ENCODE measurements around the gene PPP1R2C.

PPP1R2C gene

DNA sequence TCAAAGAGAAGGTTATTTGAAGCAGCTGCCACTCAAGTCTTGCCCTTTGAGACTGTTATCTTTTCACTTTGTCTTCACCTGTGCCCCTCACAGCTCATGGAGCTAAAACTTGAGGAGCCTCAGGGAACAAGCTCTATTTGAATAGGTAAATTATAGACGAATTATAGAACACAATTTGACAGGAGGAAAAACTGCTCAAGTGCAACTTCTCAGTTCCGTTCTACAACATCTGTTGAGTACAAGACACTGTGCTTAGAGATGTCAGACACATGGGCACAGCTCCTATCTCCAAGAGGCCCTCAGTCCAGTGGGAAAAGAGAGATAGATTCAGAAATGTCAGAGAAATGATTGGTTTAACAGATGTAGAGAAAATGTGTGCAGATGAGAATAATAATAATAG lies 5.1 kb downstream of the PPP1R2C start:
- Histone ChIP-seq H3K4me2 (ENCODE audit: low read depth, low read length, poor library complexity, severe bottlenecking) (no peak overlapping the region), H3K79me2 (ENCODE audit: insufficient read depth, low read length) (no peaks in the 10 kb centered on the region), H3K27me3 (ENCODE audit: low read length) (no peaks in the 10 kb centered on the region), H3K9me3 (ENCODE audit: insufficient read depth, low read length) (no peaks in the 10 kb centered on the region), H3K27ac (ENCODE audit: low read depth, low read length) (no peak overlapping the region), H4K20me1 (ENCODE audit: low read depth, low read length) (no peaks in the 10 kb centered on the region), H2AFZ (ENCODE audit: low read depth, low read length, severe bottlenecking) (no peak overlapping the region), H3K36me3 (ENCODE audit: low read length) (no peaks in the 10 kb centered on the region), H3K9me2 (replicated peaks; ENCODE audit: insufficient read depth, low read length) (no peaks in the 10 kb centered on the region), H3K4me3 (ENCODE audit: insufficient read depth, low read length, poor library complexity, severe bottlenecking) (no peak overlapping the region), H3F3A (ENCODE audit: insufficient read depth) (no peaks in the 10 kb centered on the region), H3K9ac (ENCODE audit: low read length) (no peak overlapping the region)
- TF ChIP-seq, protein P1, sequence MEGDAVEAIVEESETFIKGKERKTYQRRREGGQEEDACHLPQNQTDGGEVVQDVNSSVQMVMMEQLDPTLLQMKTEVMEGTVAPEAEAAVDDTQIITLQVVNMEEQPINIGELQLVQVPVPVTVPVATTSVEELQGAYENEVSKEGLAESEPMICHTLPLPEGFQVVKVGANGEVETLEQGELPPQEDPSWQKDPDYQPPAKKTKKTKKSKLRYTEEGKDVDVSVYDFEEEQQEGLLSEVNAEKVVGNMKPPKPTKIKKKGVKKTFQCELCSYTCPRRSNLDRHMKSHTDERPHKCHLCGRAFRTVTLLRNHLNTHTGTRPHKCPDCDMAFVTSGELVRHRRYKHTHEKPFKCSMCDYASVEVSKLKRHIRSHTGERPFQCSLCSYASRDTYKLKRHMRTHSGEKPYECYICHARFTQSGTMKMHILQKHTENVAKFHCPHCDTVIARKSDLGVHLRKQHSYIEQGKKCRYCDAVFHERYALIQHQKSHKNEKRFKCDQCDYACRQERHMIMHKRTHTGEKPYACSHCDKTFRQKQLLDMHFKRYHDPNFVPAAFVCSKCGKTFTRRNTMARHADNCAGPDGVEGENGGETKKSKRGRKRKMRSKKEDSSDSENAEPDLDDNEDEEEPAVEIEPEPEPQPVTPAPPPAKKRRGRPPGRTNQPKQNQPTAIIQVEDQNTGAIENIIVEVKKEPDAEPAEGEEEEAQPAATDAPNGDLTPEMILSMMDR (IDR thresholded peaks at IDR 0.05; ENCODE audit: insufficient read depth, low read length, poor library complexity, severe bottlenecking): no peak
- TF ChIP-seq EZH2phosphoT487 (conservative IDR thresholded peaks at IDR 0.05; ENCODE audit: low read length): no peak

DNA sequence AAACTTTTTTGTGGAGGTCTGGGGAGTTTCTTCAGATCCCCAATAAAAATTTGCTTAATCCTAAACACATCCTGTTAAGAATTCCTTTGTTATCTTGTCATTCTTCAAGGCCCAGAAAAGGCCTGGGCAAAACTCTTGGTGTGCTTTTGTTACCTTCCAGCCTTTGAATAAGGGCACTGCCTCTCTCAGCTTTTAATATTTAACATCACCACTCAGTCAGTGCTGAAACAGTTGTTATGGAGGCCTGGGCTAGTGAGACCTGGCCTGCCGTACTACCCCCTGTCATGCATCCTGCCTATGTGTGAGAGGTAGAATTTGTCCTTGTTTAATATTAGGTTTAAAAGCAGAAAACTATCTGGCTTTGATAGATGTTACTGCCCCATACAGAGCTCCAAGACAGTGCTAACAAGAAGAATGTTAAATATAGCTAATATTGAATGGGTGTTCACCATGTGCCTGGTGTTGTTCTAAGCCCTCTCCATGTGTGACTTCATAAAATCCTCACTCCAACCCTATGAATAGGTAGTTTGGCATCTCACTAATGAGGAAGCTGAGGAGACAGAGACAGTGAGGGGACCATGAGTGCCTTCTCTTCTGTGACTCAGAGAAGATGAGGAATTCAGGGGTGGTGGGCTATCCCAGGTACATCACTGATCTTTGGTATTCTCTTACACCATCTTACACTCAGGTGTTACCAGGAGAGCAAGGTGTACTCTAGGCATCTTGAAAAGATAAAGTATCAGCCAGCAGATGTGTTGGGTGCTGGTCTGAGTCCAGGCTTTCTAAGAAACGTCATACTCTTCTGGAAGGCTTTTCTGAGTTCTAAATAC lies 6.2 kb downstream of the PPP1R2C start:
- no peaks in the 10 kb centered on the region for H3K36me3 ChIP-seq (ENCODE audit: low read length)
- TF ChIP-seq, protein P1 (IDR thresholded peaks at IDR 0.05; ENCODE audit: insufficient read depth, low read length, poor library complexity, severe bottlenecking): no peak
- no peak for TF ChIP-seq EZH2phosphoT487 (conservative IDR thresholded peaks at IDR 0.05; ENCODE audit: low read length)
- H3K79me2 ChIP-seq (ENCODE audit: insufficient read depth, low read length): no peaks in the 10 kb centered on the region
- no peak overlapping the region for H3K4me3 ChIP-seq (ENCODE audit: insufficient read depth, low read length, poor library complexity, severe bottlenecking)
- no peaks in the 10 kb centered on the region for H3K9me3 ChIP-seq (ENCODE audit: insufficient read depth, low read length)
- no peaks in the 10 kb centered on the region for H3K9me2 ChIP-seq (replicated peaks; ENCODE audit: insufficient read depth, low read length)
- no peak overlapping the region for H2AFZ ChIP-seq (ENCODE audit: low read depth, low read length, severe bottlenecking)
- no peaks in the 10 kb centered on the region for H3F3A ChIP-seq (ENCODE audit: insufficient read depth)
- no peaks in the 10 kb centered on the region for H4K20me1 ChIP-seq (ENCODE audit: low read depth, low read length)
- H3K4me2 ChIP-seq (ENCODE audit: low read depth, low read length, poor library complexity, severe bottlenecking): no peak overlapping the region
- no peak overlapping the region for H3K27ac ChIP-seq (ENCODE audit: low read depth, low read length)
- H3K9ac ChIP-seq (ENCODE audit: low read length): no peak overlapping the region
- H3K27me3 ChIP-seq (ENCODE audit: low read length): no peaks in the 10 kb centered on the region

DNA sequence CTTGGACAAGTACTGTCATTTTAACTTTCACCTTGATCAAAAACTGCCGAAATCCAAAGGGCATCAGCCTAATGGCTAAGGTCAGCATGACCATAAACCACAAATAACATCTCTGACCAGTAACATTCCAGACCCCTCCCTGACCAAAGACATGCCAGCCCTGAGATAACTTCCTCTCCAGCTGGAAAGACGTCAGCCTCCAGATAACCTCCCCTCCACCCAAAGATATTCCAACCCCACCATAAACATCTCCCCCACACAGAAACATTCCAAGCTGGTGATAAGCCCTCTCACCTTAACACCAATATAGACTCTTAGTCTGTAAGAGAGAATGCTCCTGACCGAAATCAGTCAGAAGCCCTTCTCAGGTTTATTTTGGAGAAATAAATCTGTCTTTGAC lies 7.4 kb downstream of the PPP1R2C start:
- no peaks in the 10 kb centered on the region for H3K9me2 ChIP-seq (replicated peaks; ENCODE audit: insufficient read depth, low read length)
- no peaks in the 10 kb centered on the region for H4K20me1 ChIP-seq (ENCODE audit: low read depth, low read length)
- no peak overlapping the region for H3K4me3 ChIP-seq (ENCODE audit: insufficient read depth, low read length, poor library complexity, severe bottlenecking)
- H3K4me2 ChIP-seq (ENCODE audit: low read depth, low read length, poor library complexity, severe bottlenecking): no peak overlapping the region
- H3K9ac ChIP-seq (ENCODE audit: low read length): no peak overlapping the region
- no peaks in the 10 kb centered on the region for H3K36me3 ChIP-seq (ENCODE audit: low read length)
- H2AFZ ChIP-seq (ENCODE audit: low read depth, low read length, severe bottlenecking): no peak overlapping the region
- no peaks in the 10 kb centered on the region for H3F3A ChIP-seq (ENCODE audit: insufficient read depth)
- no peaks in the 10 kb centered on the region for H3K27me3 ChIP-seq (ENCODE audit: low read length)
- H3K27ac ChIP-seq (ENCODE audit: low read depth, low read length): no peak overlapping the region
- H3K9me3 ChIP-seq (ENCODE audit: insufficient read depth, low read length): no peaks in the 10 kb centered on the region
- H3K79me2 ChIP-seq (ENCODE audit: insufficient read depth, low read length): no peaks in the 10 kb centered on the region
- TF ChIP-seq EZH2phosphoT487 (conservative IDR thresholded peaks at IDR 0.05; ENCODE audit: low read length): no peak
- TF ChIP-seq, protein P1 (IDR thresholded peaks at IDR 0.05; ENCODE audit: insufficient read depth, low read length, poor library complexity, severe bottlenecking): no peak

Measured in SU-DHL-6 (cell line).